ENCODE results near the gene GNB1L. TPM values are rescaled to one million over a fixed set of nuclear protein-coding genes. Genes with fewer than 3 reads are reported as not detected.

Gene GNB1L
- polyA plus RNA-seq, 4 donors, result 3.2 to 7.9 (median 3.8) TPM

GRCh38 chr22:19866665-19867009, 12.0 kb upstream of the GNB1L start:
- no peak for DNase-seq (ENCODE audit: low read depth in 4 of 4, low spot score in 3 of 4)

- DNase-seq (ENCODE audit: low read depth in 4 of 4, low spot score in 3 of 4), result no peak
Observed at GRCh38 chr22:19865141-19865829, 10.6 kb upstream of the GNB1L start.

- DNase-seq (ENCODE audit: low read depth in 4 of 4, low spot score in 3 of 4), result no peak
Observed at GRCh38 chr22:19864538-19865106, 9.9 kb upstream of the GNB1L start.

GRCh38 chr22:19863571-19863970, 8.9 kb upstream of the GNB1L start:
- no peak for DNase-seq (ENCODE audit: low read depth in 4 of 4, low spot score in 3 of 4)

GRCh38 chr22:19862619-19863246, 8.1 kb upstream of the GNB1L start:
- no peak for DNase-seq (ENCODE audit: low read depth in 4 of 4, low spot score in 3 of 4)

- DNase-seq (ENCODE audit: low read depth in 4 of 4, low spot score in 3 of 4), result no peak
Observed at GRCh38 chr22:19859861-19860510, 5.3 kb upstream of the GNB1L start.

GRCh38 chr22:19857382-19857781, 2.7 kb upstream of the GNB1L start:
- no peak for DNase-seq (ENCODE audit: low read depth in 4 of 4, low spot score in 3 of 4)

- DNase-seq (ENCODE audit: low read depth in 4 of 4, low spot score in 3 of 4), result peak in 2 of 4 donors; percentile 48 to 61
Observed at GRCh38 chr22:19855504-19856409, 1.1 kb upstream of the GNB1L start.

- DNase-seq (ENCODE audit: low read depth in 4 of 4, low spot score in 3 of 4), result peak in 1 of 4 donors; percentile 35
Observed at GRCh38 chr22:19853879-19854777, 546 bp downstream of the GNB1L start.

GRCh38 chr22:19853058-19853878, 1.4 kb downstream of the GNB1L start:
- no peak for DNase-seq (ENCODE audit: low read depth in 4 of 4, low spot score in 3 of 4)

GRCh38 chr22:19852177-19852781, 2.4 kb downstream of the GNB1L start:
- no peak for DNase-seq (ENCODE audit: low read depth in 4 of 4, low spot score in 3 of 4)

- no peak for DNase-seq (ENCODE audit: low read depth in 4 of 4, low spot score in 3 of 4)
Observed at GRCh38 chr22:19851291-19852176, 3.1 kb downstream of the GNB1L start.

GRCh38 chr22:19850763-19851109, 3.9 kb downstream of the GNB1L start:
- DNase-seq (ENCODE audit: low read depth in 4 of 4, low spot score in 3 of 4), result no peak

GRCh38 chr22:19849835-19850762, 4.6 kb downstream of the GNB1L start:
- no peak for DNase-seq (ENCODE audit: low read depth in 4 of 4, low spot score in 3 of 4)

GRCh38 chr22:19848298-19849224, 6.1 kb downstream of the GNB1L start:
- no peak for DNase-seq (ENCODE audit: low read depth in 4 of 4, low spot score in 3 of 4)

- no peak for DNase-seq (ENCODE audit: low read depth in 4 of 4, low spot score in 3 of 4)
Observed at GRCh38 chr22:19847345-19847632, 7.4 kb downstream of the GNB1L start.
